Measurements from ENCODE around the gene XYLT1. TPM values are rescaled to one million over a fixed set of nuclear protein-coding genes. Genes with fewer than 3 reads are reported as not detected.

Gene XYLT1
- total RNA-seq, 1 experiment from 2014 or later: 12.5 TPM

DNA sequence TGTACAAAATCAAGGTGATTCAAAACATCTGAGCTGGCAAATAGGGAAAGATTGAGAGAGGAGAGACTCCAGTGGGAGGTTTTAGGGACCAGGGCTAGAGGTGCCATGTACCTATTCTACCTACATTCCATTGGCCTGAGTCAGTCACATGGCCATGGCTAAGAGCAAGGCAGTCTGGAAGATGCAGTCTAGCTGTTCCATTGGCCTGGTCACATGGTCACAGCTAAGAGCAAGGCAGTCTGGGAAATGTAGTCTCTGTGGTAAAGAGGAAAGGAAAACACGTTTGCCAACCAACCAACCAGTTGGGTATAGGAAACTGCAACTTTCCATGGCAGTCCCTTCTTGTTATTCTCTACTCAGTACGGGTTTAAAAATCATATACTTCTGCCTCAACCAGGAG lies 369.1 kb downstream of the XYLT1 start:
- TF ChIP-seq, protein P1, sequence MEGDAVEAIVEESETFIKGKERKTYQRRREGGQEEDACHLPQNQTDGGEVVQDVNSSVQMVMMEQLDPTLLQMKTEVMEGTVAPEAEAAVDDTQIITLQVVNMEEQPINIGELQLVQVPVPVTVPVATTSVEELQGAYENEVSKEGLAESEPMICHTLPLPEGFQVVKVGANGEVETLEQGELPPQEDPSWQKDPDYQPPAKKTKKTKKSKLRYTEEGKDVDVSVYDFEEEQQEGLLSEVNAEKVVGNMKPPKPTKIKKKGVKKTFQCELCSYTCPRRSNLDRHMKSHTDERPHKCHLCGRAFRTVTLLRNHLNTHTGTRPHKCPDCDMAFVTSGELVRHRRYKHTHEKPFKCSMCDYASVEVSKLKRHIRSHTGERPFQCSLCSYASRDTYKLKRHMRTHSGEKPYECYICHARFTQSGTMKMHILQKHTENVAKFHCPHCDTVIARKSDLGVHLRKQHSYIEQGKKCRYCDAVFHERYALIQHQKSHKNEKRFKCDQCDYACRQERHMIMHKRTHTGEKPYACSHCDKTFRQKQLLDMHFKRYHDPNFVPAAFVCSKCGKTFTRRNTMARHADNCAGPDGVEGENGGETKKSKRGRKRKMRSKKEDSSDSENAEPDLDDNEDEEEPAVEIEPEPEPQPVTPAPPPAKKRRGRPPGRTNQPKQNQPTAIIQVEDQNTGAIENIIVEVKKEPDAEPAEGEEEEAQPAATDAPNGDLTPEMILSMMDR (IDR thresholded peaks at IDR 0.05; ENCODE audit: insufficient read depth in 1 of 2, low read depth in 1 of 2, low read length in 1 of 2, severe bottlenecking in 1 of 2, unreplicated experiment in 1 of 2): no peak
- no peaks in the 10 kb centered on the region for H3K4me1 ChIP-seq
- H3K9me3 Mint-ChIP-seq (ENCODE audit: unreplicated experiment): no peaks in the 10 kb centered on the region
- peaks cover 6% of the 10 kb centered on the region for H3K36me3 Mint-ChIP-seq (ENCODE audit: insufficient read depth, unreplicated experiment)
- no peak overlapping the region for H3K4me3 ChIP-seq (ENCODE audit: low read depth, low read length)
- H3K27me3 Mint-ChIP-seq (ENCODE audit: insufficient read depth, unreplicated experiment): no peaks in the 10 kb centered on the region
- no peaks in the 10 kb centered on the region for H3K9me3 ChIP-seq
- H3K27me3 ChIP-seq (replicated peaks; ENCODE audit: control insufficient read depth, insufficient read depth, low read length): no peaks in the 10 kb centered on the region; the same call in 1 of the 2 replicates
- BruUV-seq (replicated peaks): no TSS peak
- intact Hi-C loops (cut with micrococcal nuclease; ENCODE audit: unreplicated experiment): no loop called here
- POLR2A ChIA-PET: no interaction called here
- H3K4me1 Mint-ChIP-seq (ENCODE audit: low read depth, unreplicated experiment): no peaks in the 10 kb centered on the region
- H3K36me3 ChIP-seq (ENCODE audit: control insufficient read depth, insufficient read depth, low read length): no peaks in the 10 kb centered on the region
- CTCF ChIA-PET: no interaction called here
- DNase-seq: peak; percentile 43 to 61
- no peak overlapping the region for H3K4me3 Mint-ChIP-seq (ENCODE audit: unreplicated experiment)
- H3K27ac Mint-ChIP-seq (ENCODE audit: unreplicated experiment): no peak overlapping the region

DNA sequence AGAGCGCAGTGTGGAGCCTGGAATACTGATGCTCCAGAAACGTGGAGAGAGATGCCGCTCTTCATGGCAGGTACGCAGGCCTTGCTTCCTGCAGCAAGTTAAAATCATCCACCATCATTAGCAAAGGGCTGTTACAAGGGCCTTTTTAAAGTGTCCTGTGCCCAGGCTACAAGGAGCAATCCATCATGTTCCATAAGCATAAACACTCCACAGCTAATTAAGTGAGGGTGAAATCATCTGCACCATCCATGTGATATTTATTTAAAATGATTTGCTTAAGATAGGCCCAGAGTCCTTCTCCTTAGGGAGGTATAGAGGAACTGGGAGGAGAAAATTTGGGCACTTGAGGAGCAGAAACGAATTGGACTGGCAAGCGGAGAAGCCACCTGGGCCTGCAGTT lies 372.1 kb downstream of the XYLT1 start:
- intact Hi-C loops (cut with micrococcal nuclease; ENCODE audit: unreplicated experiment): no loop called here
- Mint-ChIP-seq H3K9me3 (ENCODE audit: unreplicated experiment) (no peaks in the 10 kb centered on the region), H3K27ac (ENCODE audit: unreplicated experiment) (no peak overlapping the region), H3K36me3 (ENCODE audit: insufficient read depth, unreplicated experiment) (peaks cover 6% of the 10 kb centered on the region), H3K27me3 (ENCODE audit: insufficient read depth, unreplicated experiment) (peaks cover 4% of the 10 kb centered on the region), H3K4me3 (ENCODE audit: unreplicated experiment) (no peak overlapping the region), H3K4me1 (ENCODE audit: low read depth, unreplicated experiment) (no peaks in the 10 kb centered on the region)
- Histone ChIP-seq H3K4me3 (ENCODE audit: low read depth, low read length) (no peak overlapping the region), H3K9me3 (no peaks in the 10 kb centered on the region), H3K4me1 (no peaks in the 10 kb centered on the region), H3K27me3 (replicated peaks; ENCODE audit: control insufficient read depth, insufficient read depth, low read length) (no peaks in the 10 kb centered on the region), H3K36me3 (ENCODE audit: control insufficient read depth, insufficient read depth, low read length) (no peaks in the 10 kb centered on the region)
- TF ChIP-seq, protein P1 (IDR thresholded peaks at IDR 0.05; ENCODE audit: insufficient read depth in 1 of 2, low read depth in 1 of 2, low read length in 1 of 2, severe bottlenecking in 1 of 2, unreplicated experiment in 1 of 2): no peak
- POLR2A ChIA-PET: no interaction called here
- no TSS peak for BruUV-seq (replicated peaks)
- no peak for DNase-seq
- CTCF ChIA-PET: no interaction called here

DNA sequence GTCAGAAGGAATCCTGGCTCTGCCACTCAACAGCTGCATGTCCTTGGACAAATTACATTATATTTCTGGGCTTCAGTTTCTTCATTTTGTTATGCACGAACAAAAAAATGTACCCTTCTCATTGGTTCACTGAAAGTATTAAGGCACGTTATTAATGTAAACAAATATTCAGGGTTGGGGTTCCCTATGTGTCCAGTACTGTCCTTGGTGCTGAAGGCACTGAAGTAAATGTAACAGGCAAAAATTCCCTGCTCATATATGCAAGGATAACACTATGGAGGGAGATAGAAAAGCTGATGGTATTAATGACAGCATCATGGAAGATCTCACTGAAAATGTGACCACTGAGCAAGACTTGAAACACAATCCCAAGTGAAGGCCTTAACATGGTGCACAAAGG lies 386.6 kb downstream of the XYLT1 start:
- ChIA-PET CTCF (no interaction called here), POLR2A (no interaction called here)
- Mint-ChIP-seq H3K27ac (ENCODE audit: unreplicated experiment) (no peak overlapping the region), H3K27me3 (ENCODE audit: insufficient read depth, unreplicated experiment) (peaks cover 3% of the 10 kb centered on the region), H3K9me3 (ENCODE audit: unreplicated experiment) (no peaks in the 10 kb centered on the region), H3K4me3 (ENCODE audit: unreplicated experiment) (no peak overlapping the region), H3K4me1 (ENCODE audit: low read depth, unreplicated experiment) (peaks cover 6% of the 10 kb centered on the region), H3K36me3 (ENCODE audit: insufficient read depth, unreplicated experiment) (no peaks in the 10 kb centered on the region)
- intact Hi-C loops (cut with micrococcal nuclease; ENCODE audit: unreplicated experiment): no loop called here
- peaks cover 13% of the 10 kb centered on the region for H3K4me1 ChIP-seq
- no peaks in the 10 kb centered on the region for H3K27me3 ChIP-seq (replicated peaks; ENCODE audit: control insufficient read depth, insufficient read depth, low read length)
- no TSS peak for BruUV-seq (replicated peaks)
- TF ChIP-seq, protein P1 (IDR thresholded peaks at IDR 0.05; ENCODE audit: insufficient read depth in 1 of 2, low read depth in 1 of 2, low read length in 1 of 2, severe bottlenecking in 1 of 2, unreplicated experiment in 1 of 2): no peak
- H3K36me3 ChIP-seq (ENCODE audit: control insufficient read depth, insufficient read depth, low read length): no peaks in the 10 kb centered on the region
- H3K9me3 ChIP-seq: no peaks in the 10 kb centered on the region
- DNase-seq: no peak
- no peak overlapping the region for H3K4me3 ChIP-seq (ENCODE audit: low read depth, low read length)
